Stimulated activated CD8-positive, alpha-beta memory T cell treated with anti-CD3 and anti-CD28 coated beads, Interleukin-7, amount 100 ng/mL, for 1 hour (primary cell): ENCODE results near the gene HSBP1L1.
A peak's percentile ranks its signal among the peaks of the same experiment; 100 is the strongest.
"Not testable (repeated sequence)": the region's sequence is repeated elsewhere in the genome, so short reads cannot be mapped to it uniquely, and the experiment has no call there.

Source experiments
- DNase-seq, 2 donors: peaks; one replicate each; pipeline ENCODE4 v3.0.0-alpha.2; 2020; ENCODE audit warnings: low read depth in 2 of 2

Gene HSBP1L1

GRCh38 chr18:79986726-79987125, 22.3 kb downstream of the HSBP1L1 start:
- DNase-seq: no peak

- DNase-seq: no peak
These were observed 23.1 kb downstream of the HSBP1L1 start for GRCh38 chr18:79987566-79987965.

- DNase-seq: peak; percentile 23 to 39
These were observed 23.6 kb downstream of the HSBP1L1 start for GRCh38 chr18:79988071-79988450.

- peak; percentile 66 to 72 for DNase-seq
These were observed 24.2 kb downstream of the HSBP1L1 start, which contains the start of gene TXNL4A for GRCh38 chr18:79988451-79989194. Gene TXNL4A (minus strand): TSS chr18:79988563. CDS start chr18:79988392, 171 bp downstream.

- no peak for DNase-seq
These were observed 24.7 kb downstream of the HSBP1L1 start for GRCh38 chr18:79989195-79989497.

- DNase-seq: no peak
These were observed 27.1 kb downstream of the HSBP1L1 start for GRCh38 chr18:79991494-79991893.

GRCh38 chr18:79999701-80000100, 35.3 kb downstream of the HSBP1L1 start:
- DNase-seq: not testable (repeated sequence)

- DNase-seq: no peak
These were observed 36.4 kb downstream of the HSBP1L1 start for GRCh38 chr18:80000877-80001276.

- DNase-seq: no peak
These were observed 38.0 kb downstream of the HSBP1L1 start for GRCh38 chr18:80002468-80002867.

GRCh38 chr18:80004600-80005342, 40.3 kb downstream of the HSBP1L1 start:
- DNase-seq: no peak

GRCh38 chr18:80006724-80007123, 42.3 kb downstream of the HSBP1L1 start:
- no peak for DNase-seq

GRCh38 chr18:80009661-80010550, 45.5 kb downstream of the HSBP1L1 start:
- no peak for DNase-seq

GRCh38 chr18:80010551-80010906, 46.1 kb downstream of the HSBP1L1 start:
- DNase-seq: no peak

- not testable (repeated sequence) for DNase-seq
These were observed 47.2 kb downstream of the HSBP1L1 start for GRCh38 chr18:80011496-80012137.

- DNase-seq: no peak
These were observed 48.3 kb downstream of the HSBP1L1 start for GRCh38 chr18:80012714-80013113.
